Natural killer cell (primary cell): Measurements from ENCODE around the gene CTIF. TPM values are rescaled to one million over a fixed set of nuclear protein-coding genes. Genes with fewer than 3 reads are reported as not detected.

Experiments
- ATAC-seq, 3 donors: fragments of 150-1000 bp in 2 of 3; fragments of 200-7000 bp in 1 of 3; cut with Tn5 transposase; 1 replicate in 1 of 3; 2 replicates in 2 of 3; pipeline ENCODE4 v1.10.0; 2021; ENCODE audit warnings: mild to moderate bottlenecking in 2 of 3, moderate library complexity in 2 of 3
- DNase-seq, 2 donors: peaks; one replicate each; pipeline versions ENCODE4 v3.0.0 to v3.0.0-alpha.2; 2013 to 2021; ENCODE audit warnings: mixed read lengths in 1 of 2
- H3K27ac ChIP-seq: one replicate; pipeline ENCODE4 v1.5.1; 2013; ENCODE audit warnings: mild to moderate bottlenecking, low read length
- H3K27me3 ChIP-seq: one replicate; pipeline ENCODE4 v1.6.1; 2013; ENCODE audit warnings: low read length; ENCODE audit not compliant: control insufficient read depth, insufficient read depth
- H3K36me3 ChIP-seq: one replicate; pipeline ENCODE4 v1.6.1; 2013; ENCODE audit warnings: low read length; ENCODE audit not compliant: control insufficient read depth, insufficient read depth
- H3K4me1 ChIP-seq: one replicate; pipeline ENCODE4 v1.6.1; 2013; ENCODE audit warnings: low read length; ENCODE audit not compliant: control insufficient read depth, insufficient read depth
- H3K4me3 ChIP-seq: one replicate; pipeline ENCODE4 v1.5.1; 2013; ENCODE audit warnings: low read length
- H3K9me3 ChIP-seq: one replicate; pipeline ENCODE4 v1.6.1; 2013; ENCODE audit warnings: low read length; ENCODE audit not compliant: control insufficient read depth, insufficient read depth
- H3K27ac Mint-ChIP-seq, 2 donors: one replicate each; pipeline ENCODE4 v1.8.0; 2022; ENCODE audit warnings: mild to moderate bottlenecking in 2 of 2, mixed read lengths in 2 of 2, moderate library complexity in 1 of 2
- H3K27me3 Mint-ChIP-seq, 2 donors: one replicate each; pipeline ENCODE4 v1.8.0; 2022; ENCODE audit warnings: low read depth in 2 of 2, mixed read lengths in 2 of 2
- H3K36me3 Mint-ChIP-seq: one replicate; pipeline ENCODE4 v1.8.0; 2022; ENCODE audit warnings: mixed read lengths
- H3K4me1 Mint-ChIP-seq, 2 donors: one replicate each; pipeline ENCODE4 v1.8.0; 2022; ENCODE audit warnings: mixed read lengths in 2 of 2
- H3K4me3 Mint-ChIP-seq: one replicate; pipeline ENCODE4 v1.8.0; 2022; ENCODE audit warnings: mild to moderate bottlenecking, moderate library complexity, mixed read lengths
- H3K9me3 Mint-ChIP-seq, 2 donors: one replicate each; pipeline ENCODE4 v1.8.0; 2022; ENCODE audit warnings: mixed read lengths in 2 of 2
- CTCF ChIP-seq: fragments of 200-600 bp; IDR thresholded peaks from one replicate; pipeline ENCODE4 v1.8.0; 2022; ENCODE audit warnings: antibody characterized with exemption
- WGBS: methylation state at CpG from one replicate; pipeline ENCODE4 v1.1.7; 2013; ENCODE audit warnings: missing lambda C conversion rate; ENCODE audit not compliant: insufficient coverage; 5-methylcytosine and 5-hydroxymethylcytosine counted together
- intact Hi-C: fragments of 100-400 bp; cut with micrococcal nuclease; formaldehyde crosslinking; loops from one replicate; pipeline ENCODE4 v1.14.2; 2022
- total RNA-seq, 4 donors: library from RNA; stranded (reverse); fragments of 120-200 nt in 1 of 4; gene quantifications; one replicate each; pipeline versions ENCODE4 v1.2.3 to v1.2.4, GENCODE V29; 2013 to 2022

The CTIF gene
- total RNA-seq, 3 donors from 2014 or later (not counting 1 experiment from before 2014, with no cell fraction given), result 6.9 to 10.2 (median 8.2) TPM

GRCh38 chr18:48814490-48815178 lies 275.8 kb downstream of the CTIF start:
- Mint-ChIP-seq H3K27ac (peak overlapping the region; percentile 97 to 99), H3K4me1 (peaks cover 66 to 81% of the 10 kb centered on the region in 2 donors), H3K4me3 (peak overlapping the region; percentile 61), H3K36me3 (no peaks in the 10 kb centered on the region), H3K9me3 (no peaks in the 10 kb centered on the region), H3K27me3 (no peaks in the 10 kb centered on the region)
- intact Hi-C loops, result loop anchor here (1.0 to 10.0 kb wide), 7 partner anchors 20 to 240 kb away; no protein-coding TSS in a partner anchor
- ATAC-seq, result peak; percentile 58 to 66 (median 60)
- no peaks in the 10 kb centered on the region for H3K36me3 ChIP-seq
- peak overlapping the region; percentile 99 for H3K27ac ChIP-seq
- no peaks in the 10 kb centered on the region for H3K27me3 ChIP-seq
- H3K4me1 ChIP-seq, result peaks cover 58% of the 10 kb centered on the region
- no peak for TF ChIP-seq CTCF
- H3K9me3 ChIP-seq, result no peaks in the 10 kb centered on the region
- whole genome bisulfite sequencing, result 57% methylated on average over 4 of the region's 5 CpGs
- peak; percentile 62 to 72 for DNase-seq
- no peak overlapping the region for H3K4me3 ChIP-seq

GRCh38 chr18:48815179-48815515 lies 276.3 kb downstream of the CTIF start:
- H3K27ac ChIP-seq, result peak overlapping the region; percentile 99
- DNase-seq, result peak in 1 of 2 donors; percentile 26

GRCh38 chr18:48815581-48816324 lies 276.9 kb downstream of the CTIF start:
- Mint-ChIP-seq H3K27ac (peak overlapping the region; percentile 97 to 99), H3K9me3 (no peaks in the 10 kb centered on the region), H3K4me1 (peaks cover 72 to 89% of the 10 kb centered on the region in 2 donors), H3K4me3 (no peak overlapping the region), H3K36me3 (no peaks in the 10 kb centered on the region), H3K27me3 (no peaks in the 10 kb centered on the region)
- Histone ChIP-seq H3K4me3 (no peak overlapping the region), H3K27me3 (no peaks in the 10 kb centered on the region), H3K36me3 (no peaks in the 10 kb centered on the region), H3K27ac (peak overlapping the region; percentile 99), H3K4me1 (peaks cover 65% of the 10 kb centered on the region), H3K9me3 (no peaks in the 10 kb centered on the region)
- 86% methylated on average over 5 of the region's 5 CpGs for WGBS
- TF ChIP-seq CTCF, result no peak
- intact Hi-C loops, result loop anchor here (1.0 to 10.0 kb wide), 2 partner anchors 24 to 239 kb away; no protein-coding TSS in a partner anchor
- no peak for ATAC-seq
- DNase-seq, result peak; percentile 22 to 38

More at GRCh38 chr18:48815179-48815515, 276.3 kb downstream of the CTIF start:
- Histone ChIP-seq H3K27me3 (no peaks in the 10 kb centered on the region), H3K4me1 (peaks cover 59% of the 10 kb centered on the region), H3K4me3 (no peak overlapping the region), H3K36me3 (no peaks in the 10 kb centered on the region), H3K9me3 (no peaks in the 10 kb centered on the region)
- H3K36me3 Mint-ChIP-seq, result no peaks in the 10 kb centered on the region
- peak overlapping the region; percentile 97 to 99 for H3K27ac Mint-ChIP-seq
- no peak for ATAC-seq
- TF ChIP-seq CTCF, result no peak
- no peaks in the 10 kb centered on the region for H3K9me3 Mint-ChIP-seq
- intact Hi-C loops, result loop anchor here (1.0 to 10.0 kb wide), 2 partner anchors 24 to 240 kb away; no protein-coding TSS in a partner anchor
- H3K4me3 Mint-ChIP-seq, result peak overlapping the region; percentile 61
- WGBS, result 80% methylated on average over 1 of the region's 1 CpG
- no peaks in the 10 kb centered on the region for H3K27me3 Mint-ChIP-seq
- peaks cover 69 to 86% of the 10 kb centered on the region in 2 donors for H3K4me1 Mint-ChIP-seq
